HepG2 (cell line): Measurements from ENCODE around the gene MAN2C1. TPM values are rescaled to one million over a fixed set of nuclear protein-coding genes. Genes with fewer than 3 reads are reported as not detected.

Experiments
- DZIP1 ChIP-seq: sonication (generic); formaldehyde crosslinking; IDR thresholded peaks from 2 replicates; pipeline ENCODE4 v1.5.0; 2020; ENCODE audit warnings: mild to moderate bottlenecking, missing genetic modification reagents
- GRHL1 ChIP-seq: sonication (generic); formaldehyde crosslinking; conservative IDR thresholded peaks from 2 replicates; pipeline ENCODE4 v1.8.0; 2022; ENCODE audit warnings: missing genetic modification reagents
- JUNB ChIP-seq: sonication (generic); formaldehyde crosslinking; IDR thresholded peaks from 2 replicates; pipeline ENCODE4 v1.8.0; 2022; ENCODE audit warnings: missing genetic modification reagents, mild to moderate bottlenecking, borderline replicate concordance
- KAT7 ChIP-seq: IDR thresholded peaks from 2 replicates; pipeline ENCODE4 v1.6.1; 2018; ENCODE audit warnings: borderline replicate concordance, missing compliant biosample characterization
- MED8 ChIP-seq: sonication (generic); formaldehyde crosslinking; IDR thresholded peaks from 2 replicates; pipeline ENCODE4 v1.8.1; 2023; ENCODE audit warnings: mild to moderate bottlenecking, missing genetic modification reagents; ENCODE audit not compliant: insufficient replicate concordance
- SALL1 ChIP-seq: sonication (generic); formaldehyde crosslinking; IDR thresholded peaks from 2 replicates; pipeline ENCODE4 v1.8.0; 2022; ENCODE audit warnings: mild to moderate bottlenecking, missing genetic modification reagents
- SIN3B ChIP-seq: fragments of 150-350 bp; IDR thresholded peaks from 2 replicates; pipeline ENCODE4 v1.6.1; 2014; ENCODE audit warnings: low read length
- STAT6 ChIP-seq: sonication (generic); formaldehyde crosslinking; IDR thresholded peaks from 2 replicates; pipeline ENCODE4 v1.4.0; 2020; ENCODE audit warnings: missing genetic modification reagents, mild to moderate bottlenecking, borderline replicate concordance
- SUZ12 ChIP-seq: fragments of 150-350 bp; IDR thresholded peaks from 2 replicates; pipeline ENCODE4 v1.6.1; 2014; ENCODE audit warnings: low read depth, low read length
- ZFP36L2 ChIP-seq: sonication (generic); formaldehyde crosslinking; IDR thresholded peaks from 2 replicates; pipeline ENCODE4 v1.4.0; 2020; ENCODE audit warnings: missing genetic modification reagents
- ZMYM4 ChIP-seq: sonication (generic); formaldehyde crosslinking; IDR thresholded peaks from 2 replicates; pipeline ENCODE4 v1.8.1; 2023; ENCODE audit warnings: mild to moderate bottlenecking, missing genetic modification reagents
- ZNF343 ChIP-seq: sonication (generic); formaldehyde crosslinking; IDR thresholded peaks from 2 replicates; pipeline ENCODE4 v1.4.0; 2020; ENCODE audit warnings: mild to moderate bottlenecking, missing genetic modification reagents
- ZNF367 ChIP-seq: sonication (generic); formaldehyde crosslinking; IDR thresholded peaks from 2 replicates; pipeline ENCODE4 v1.4.0; 2020; ENCODE audit warnings: missing genetic modification reagents, borderline replicate concordance
- polyA plus RNA-seq, 8 experiments: library from polyadenylated mRNA; depleted of rRNA in 3 of 8; stranded (reverse) in 7 of 8; unstranded in 1 of 8; fragments of >200 nt; fragmentation: Illumina TruSeq in 4 of 8; extraction: Trizol in 4 of 8; gene quantifications; 2 replicates each; pipeline versions ENCODE4 v1.2.1 to v1.2.3, GENCODE V29; 2011 to 2016; ENCODE audit warnings: low read depth in 4 of 8, missing spikeins in 1 of 8, mixed read lengths in 1 of 8; ENCODE audit not compliant: insufficient read depth in 1 of 8
- total RNA-seq, 5 experiments: library from RNA; depleted of rRNA; stranded (reverse); fragments of >200 nt; fragmentation: Illumina TruSeq; extraction: Trizol; gene quantifications; 2 replicates each; pipeline ENCODE4 v1.2.3, GENCODE V29; 2016; ENCODE audit warnings: low read depth in 1 of 5
- TF ChIP-seq, protein P1 (sequence below): IDR thresholded peaks from 2 replicates; pipeline ENCODE4 v1.6.1; 2016
- TF ChIP-seq, protein P2 (sequence below): IDR thresholded peaks from 2 replicates; pipeline ENCODE4 v1.6.1; 2016; ENCODE audit warnings: missing compliant biosample characterization, missing genetic modification reagents, borderline replicate concordance
- TF ChIP-seq, protein P3 (sequence below): sonication (generic); formaldehyde crosslinking; IDR thresholded peaks from 2 replicates; pipeline ENCODE4 v1.4.0; 2020; ENCODE audit warnings: missing genetic modification reagents, low read depth, mild to moderate bottlenecking, borderline replicate concordance

MAN2C1 gene
- total and polyA plus RNA-seq, 2 of the 13 experiments (the other 11 are each of a cell fraction or from before 2014, with no cell fraction given), result 62.6 to 71.0 TPM

DNA sequence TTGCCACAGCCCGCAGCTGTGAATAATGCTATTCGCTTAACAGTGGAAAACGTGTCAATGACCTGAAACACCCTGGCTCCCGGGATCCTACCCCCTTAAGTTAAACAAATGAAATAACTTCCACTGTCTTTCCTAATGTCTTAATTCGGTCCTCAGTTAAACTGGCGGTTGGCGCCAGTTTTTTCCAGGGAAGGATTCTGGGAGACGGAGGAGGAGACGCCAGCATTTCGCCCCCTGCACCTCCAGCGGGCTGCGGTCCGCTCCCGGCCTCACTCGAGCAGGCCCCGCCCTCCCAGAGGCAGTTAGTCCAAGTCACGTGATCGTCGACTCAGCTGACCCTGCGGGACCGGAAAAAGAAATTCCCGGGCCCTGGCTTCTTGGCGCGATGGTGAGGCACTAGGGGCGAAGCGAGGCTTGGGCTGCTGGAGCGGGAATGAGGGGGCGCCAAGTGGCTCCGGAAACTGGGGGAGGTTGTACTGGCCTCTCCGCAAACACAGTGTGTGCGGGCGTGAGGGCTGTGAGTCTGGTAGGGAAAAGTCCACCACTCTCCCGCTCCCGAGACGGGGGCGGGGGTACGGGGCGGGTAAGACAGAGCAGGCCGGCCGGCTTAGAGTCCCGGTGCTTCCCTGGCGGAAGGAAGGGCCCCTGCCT, 32.6 kb downstream of the MAN2C1 start, which contains the start of gene COMMD4 (continued):
- TF ChIP-seq, protein P1, sequence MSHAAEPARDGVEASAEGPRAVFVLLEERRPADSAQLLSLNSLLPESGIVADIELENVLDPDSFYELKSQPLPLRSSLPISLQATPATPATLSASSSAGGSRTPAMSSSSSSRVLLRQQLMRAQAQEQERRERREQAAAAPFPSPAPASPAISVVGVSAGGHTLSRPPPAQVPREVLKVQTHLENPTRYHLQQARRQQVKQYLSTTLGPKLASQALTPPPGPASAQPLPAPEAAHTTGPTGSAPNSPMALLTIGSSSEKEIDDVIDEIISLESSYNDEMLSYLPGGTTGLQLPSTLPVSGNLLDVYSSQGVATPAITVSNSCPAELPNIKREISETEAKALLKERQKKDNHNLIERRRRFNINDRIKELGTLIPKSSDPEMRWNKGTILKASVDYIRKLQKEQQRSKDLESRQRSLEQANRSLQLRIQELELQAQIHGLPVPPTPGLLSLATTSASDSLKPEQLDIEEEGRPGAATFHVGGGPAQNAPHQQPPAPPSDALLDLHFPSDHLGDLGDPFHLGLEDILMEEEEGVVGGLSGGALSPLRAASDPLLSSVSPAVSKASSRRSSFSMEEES (CRISPR knock-in tag), result peak; percentile 93
- TF ChIP-seq ZNF367 (CRISPR knock-in tag) (no peak), MED8 (CRISPR knock-in tag) (peak; percentile 49), STAT6 (CRISPR knock-in tag) (no peak), SIN3B (peak; percentile 91), JUNB (CRISPR knock-in tag) (no peak), ZMYM4 (CRISPR knock-in tag) (peak; percentile 65; the same call in 1 of the 2 replicates), KAT7 (peak; percentile 62; the same call in 1 of the 2 replicates), DZIP1 (CRISPR knock-in tag) (0 out of 2 replicates have a peak, but pooled peaks have one; percentile 51), ZFP36L2 (CRISPR knock-in tag) (no peak), ZNF343 (0 out of 2 replicates have a peak, but pooled peaks have one; percentile 56), GRHL1 (CRISPR knock-in tag) (no peak), SUZ12 (no peak), SALL1 (CRISPR knock-in tag) (peak; percentile 90)
- TF ChIP-seq, protein P2, sequence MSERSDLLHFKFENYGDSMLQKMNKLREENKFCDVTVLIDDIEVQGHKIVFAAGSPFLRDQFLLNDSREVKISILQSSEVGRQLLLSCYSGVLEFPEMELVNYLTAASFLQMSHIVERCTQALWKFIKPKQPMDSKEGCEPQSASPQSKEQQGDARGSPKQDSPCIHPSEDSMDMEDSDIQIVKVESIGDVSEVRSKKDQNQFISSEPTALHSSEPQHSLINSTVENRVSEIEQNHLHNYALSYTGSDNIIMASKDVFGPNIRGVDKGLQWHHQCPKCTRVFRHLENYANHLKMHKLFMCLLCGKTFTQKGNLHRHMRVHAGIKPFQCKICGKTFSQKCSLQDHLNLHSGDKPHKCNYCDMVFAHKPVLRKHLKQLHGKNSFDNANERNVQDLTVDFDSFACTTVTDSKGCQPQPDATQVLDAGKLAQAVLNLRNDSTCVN (CRISPR knock-in tag), result peak; percentile 65; the same call in 1 of the 2 replicates
- TF ChIP-seq, protein P3, sequence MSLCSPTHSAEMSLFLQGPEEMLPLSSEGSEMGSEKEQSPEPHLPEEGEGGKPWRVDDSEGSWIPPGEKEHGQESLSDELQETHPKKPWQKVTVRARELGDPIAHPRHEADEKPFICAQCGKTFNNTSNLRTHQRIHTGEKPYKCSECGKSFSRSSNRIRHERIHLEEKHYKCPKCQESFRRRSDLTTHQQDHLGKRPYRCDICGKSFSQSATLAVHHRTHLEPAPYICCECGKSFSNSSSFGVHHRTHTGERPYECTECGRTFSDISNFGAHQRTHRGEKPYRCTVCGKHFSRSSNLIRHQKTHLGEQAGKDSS, result peak; percentile 48; the same call in 1 of the 2 replicates
